PC-9 (cell line): Measurements from ENCODE around the gene CAMK2B. TPM values are rescaled to one million over a fixed set of nuclear protein-coding genes. Genes with fewer than 3 reads are reported as not detected.

Source experiments
- BruUV-seq: library from RNA; stranded (reverse); fragments of 400-500 nt; replicated peaks from 2 replicates; lab custom pipeline; 2021; lab: Mats Ljungman, UMichigan
- CTCF ChIA-PET: fragments of 300-600 bp; sonication (Branson Sonifier 250); formaldehyde crosslinking; loops from one replicate; lab custom pipeline; 2022; ENCODE audit warnings: antibody characterized with exemption; lab: Charles Lee
- POLR2A ChIA-PET: fragments of 300-600 bp; sonication (Branson Sonifier 250); formaldehyde crosslinking; loops from one replicate; lab custom pipeline; 2022; ENCODE audit warnings: antibody characterized with exemption; ENCODE audit not compliant: unreplicated experiment; lab: Charles Lee
- DNase-seq, 2 experiments: peaks; one replicate each; pipeline versions ENCODE4 v3.0.0 to v3.0.0-alpha.2; 2015 to 2022; ENCODE audit warnings: mixed read lengths in 1 of 2
- H2AFZ ChIP-seq: fragments of 200-600 bp; sonication (generic); 2 replicates; pipeline ENCODE4 v1.8.1; 2017; ENCODE audit warnings: antibody characterized with exemption
- H3F3A ChIP-seq: fragments of 200-600 bp; sonication (generic); 2 replicates; pipeline ENCODE4 v1.8.1; 2017; ENCODE audit warnings: antibody characterized with exemption, mild to moderate bottlenecking, low read depth; ENCODE audit not compliant: insufficient read depth
- H3K27ac ChIP-seq: fragments of 200-600 bp; sonication (generic); 2 replicates; pipeline ENCODE4 v1.6.1; 2016; ENCODE audit warnings: mixed run types
- H3K27me3 ChIP-seq: fragments of 200-600 bp; sonication (generic); 2 replicates; pipeline ENCODE4 v1.6.1; 2016; ENCODE audit warnings: low read depth, mixed run types; ENCODE audit not compliant: insufficient read depth
- H3K36me3 ChIP-seq: fragments of 200-600 bp; sonication (generic); 2 replicates; pipeline ENCODE4 v1.6.1; 2016; ENCODE audit warnings: low read depth, mixed run types
- H3K4me1 ChIP-seq: fragments of 200-600 bp; sonication (generic); replicated peaks from 2 replicates; pipeline ENCODE4 v1.6.1; 2016; ENCODE audit warnings: mixed run types; ENCODE audit not compliant: insufficient read depth
- H3K4me2 ChIP-seq: fragments of 200-600 bp; sonication (generic); 2 replicates; pipeline ENCODE4 v1.6.1; 2017; ENCODE audit warnings: mixed run types
- H3K4me3 ChIP-seq: fragments of 200-600 bp; sonication (generic); 2 replicates; pipeline ENCODE4 v1.6.1; 2016; ENCODE audit warnings: mixed run types
- H3K79me2 ChIP-seq: fragments of 200-600 bp; sonication (generic); 2 replicates; pipeline ENCODE4 v1.6.1; 2017; ENCODE audit warnings: low read depth, mixed run types
- H3K9me2 ChIP-seq: fragments of 200-600 bp; sonication (generic); 2 replicates; pipeline ENCODE4 v1.8.1; 2017; ENCODE audit warnings: mild to moderate bottlenecking; ENCODE audit not compliant: insufficient read depth
- H3K9me3 ChIP-seq: fragments of 200-600 bp; sonication (generic); 2 replicates; pipeline ENCODE4 v1.8.1; 2016; ENCODE audit warnings: low read depth; ENCODE audit not compliant: insufficient read depth
- H4K20me1 ChIP-seq: fragments of 200-600 bp; sonication (generic); 2 replicates; pipeline ENCODE4 v1.8.1; 2017; ENCODE audit not compliant: insufficient read depth
- CTCF ChIP-seq: fragments of 200-600 bp; sonication (generic); conservative IDR thresholded peaks from 2 replicates; pipeline ENCODE4 v1.6.1; 2017; ENCODE audit warnings: mixed run types, antibody characterized with exemption, mild to moderate bottlenecking, moderate library complexity
- EZH2 ChIP-seq: fragments of 200-600 bp; sonication (generic); IDR thresholded peaks from 2 replicates; pipeline ENCODE4 v1.8.0; 2017; ENCODE audit warnings: antibody characterized with exemption, low read depth
- intact Hi-C: fragments of 100-400 bp; cut with micrococcal nuclease; formaldehyde crosslinking; loops from one replicate; pipeline ENCODE4 v1.10.0; 2022; ENCODE audit not compliant: unreplicated experiment
- total RNA-seq: library from RNA; stranded (reverse); gene quantifications from 2 replicates; pipeline ENCODE4 v1.2.3, GENCODE V29; 2021

The CAMK2B gene
- total RNA-seq, 1 experiment from 2014 or later, result 0.15 TPM

GRCh38 chr7:44188480-44189225, 136.7 kb downstream of the CAMK2B start:
- no peak overlapping the region for H3K4me2 ChIP-seq
- peaks cover 19% of the 10 kb centered on the region; the same call in 1 of the 2 replicates for H3F3A ChIP-seq
- no peaks in the 10 kb centered on the region for H3K79me2 ChIP-seq
- intact Hi-C loops, result no loop called here
- H3K9me3 ChIP-seq, result no peaks in the 10 kb centered on the region
- TF ChIP-seq CTCF, result no peak
- TF ChIP-seq EZH2, result no peak
- no peaks in the 10 kb centered on the region for H3K27me3 ChIP-seq
- POLR2A ChIA-PET, result no interaction called here
- no TSS peak for BruUV-seq
- H3K4me1 ChIP-seq, result peaks cover 26% of the 10 kb centered on the region
- H2AFZ ChIP-seq, result no peak overlapping the region
- no peak overlapping the region for H3K4me3 ChIP-seq
- H3K9me2 ChIP-seq, result no peaks in the 10 kb centered on the region
- H3K36me3 ChIP-seq, result no peaks in the 10 kb centered on the region
- no peak for DNase-seq
- CTCF ChIA-PET, result no interaction called here
- no peaks in the 10 kb centered on the region for H4K20me1 ChIP-seq
- H3K27ac ChIP-seq, result no peak overlapping the region

- no peaks in the 10 kb centered on the region for H3K79me2 ChIP-seq
- DNase-seq, result no peak
- no peaks in the 10 kb centered on the region for H3K36me3 ChIP-seq
- H3K4me3 ChIP-seq, result no peak overlapping the region
- peaks cover 29% of the 10 kb centered on the region for H3K4me1 ChIP-seq
- intact Hi-C loops, result no loop called here
- H3F3A ChIP-seq, result peaks cover 19% of the 10 kb centered on the region; the same call in 1 of the 2 replicates
- CTCF ChIA-PET, result no interaction called here
- no TSS peak for BruUV-seq
- H3K9me2 ChIP-seq, result no peaks in the 10 kb centered on the region
- H3K27me3 ChIP-seq, result no peaks in the 10 kb centered on the region
- H3K9me3 ChIP-seq, result peaks cover under 1% of the 10 kb centered on the region; the same call in 1 of the 2 replicates
- H2AFZ ChIP-seq, result no peak overlapping the region
- TF ChIP-seq CTCF, result no peak
- TF ChIP-seq EZH2, result no peak
- H4K20me1 ChIP-seq, result no peaks in the 10 kb centered on the region
- POLR2A ChIA-PET, result no interaction called here
- no peak overlapping the region for H3K4me2 ChIP-seq
- H3K27ac ChIP-seq, result no peak overlapping the region
Observed at GRCh38 chr7:44187636-44188416, 137.6 kb downstream of the CAMK2B start.

GRCh38 chr7:44186736-44187135, 138.7 kb downstream of the CAMK2B start:
- Histone ChIP-seq H3K36me3 (no peaks in the 10 kb centered on the region), H3K9me2 (no peaks in the 10 kb centered on the region), H3K4me1 (peaks cover 29% of the 10 kb centered on the region), H3K27me3 (no peaks in the 10 kb centered on the region), H3K9me3 (peaks cover 5% of the 10 kb centered on the region; the same call in 1 of the 2 replicates), H3K4me2 (no peak overlapping the region), H3K79me2 (no peaks in the 10 kb centered on the region), H3F3A (peaks cover 19% of the 10 kb centered on the region; the same call in 1 of the 2 replicates), H3K4me3 (no peak overlapping the region), H3K27ac (no peak overlapping the region), H4K20me1 (no peaks in the 10 kb centered on the region), H2AFZ (no peak overlapping the region)
- no peak for DNase-seq
- TF ChIP-seq EZH2 (no peak), CTCF (no peak)
- intact Hi-C loops, result no loop called here
- POLR2A ChIA-PET, result no interaction called here
- BruUV-seq, result no TSS peak
- CTCF ChIA-PET, result no interaction called here
